Measurements from ENCODE around the gene TLE4. TPM values are rescaled to one million over a fixed set of nuclear protein-coding genes. Genes with fewer than 3 reads are reported as not detected.
A peak's percentile ranks its signal among the peaks of the same experiment; 100 is the strongest.

TLE4 gene
- total and polyA plus RNA-seq, 2 experiments from 2014 or later = 45.8 to 72.9 TPM

DNA sequence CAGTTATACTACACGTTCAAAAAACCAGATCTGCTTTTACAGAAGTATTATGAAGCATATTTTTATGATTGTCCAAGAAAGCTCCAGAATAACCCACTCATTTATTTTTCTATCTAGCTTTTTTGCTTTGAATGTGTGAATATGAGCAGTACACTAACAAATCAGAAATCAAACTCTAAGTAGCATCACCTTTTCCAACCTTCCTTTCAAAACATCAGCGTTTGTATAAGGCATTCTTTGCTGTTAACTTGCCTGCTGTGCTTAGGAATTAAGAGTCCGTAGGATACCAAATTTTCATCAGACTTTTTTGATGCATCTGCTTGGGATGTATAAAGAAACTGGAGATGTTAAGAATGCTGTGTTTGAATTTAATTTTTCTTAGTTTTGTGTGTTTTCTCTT lies 3.8 kb downstream of the TLE4 start:
- Histone ChIP-seq H3K4me2 (0 out of 2 replicates have a peak overlapping the region, but pooled peaks have one; percentile 94), H3K36me3 (ENCODE audit: insufficient read depth) (no peaks in the 10 kb centered on the region; the same call in 1 of the 2 replicates), H3K4me1 (ENCODE audit: insufficient read depth) (peaks cover 17% of the 10 kb centered on the region), H3F3A (replicated peaks; ENCODE audit: low read depth) (no peaks in the 10 kb centered on the region), H3K27ac (ENCODE audit: low read depth) (no peak overlapping the region), H3K27me3 (ENCODE audit: insufficient read depth) (no peaks in the 10 kb centered on the region), H4K20me1 (replicated peaks; ENCODE audit: insufficient read depth) (peaks cover 4% of the 10 kb centered on the region), H2AFZ (no peak overlapping the region), H3K79me2 (replicated peaks; ENCODE audit: insufficient read depth) (peaks cover 72% of the 10 kb centered on the region), H3K4me3 (no peak overlapping the region), H3K9me2 (ENCODE audit: insufficient read depth) (no peaks in the 10 kb centered on the region)
- DNase-seq (ENCODE audit: low spot score) (peak; percentile 31), ATAC-seq (no peak)
- peaks cover 25% of the 10 kb centered on the region for H3K4me1 Mint-ChIP-seq
- peak overlapping the region; percentile 7; the same call in 2 of the 3 replicates for H3K4me3 Mint-ChIP-seq
- H3K9me3 Mint-ChIP-seq = peaks cover 4% of the 10 kb centered on the region; the same call in 1 of the 3 replicates
- H3K36me3 Mint-ChIP-seq (ENCODE audit: low read depth) = peaks cover 14% of the 10 kb centered on the region
- no peak overlapping the region for H3K27ac Mint-ChIP-seq
- TF ChIP-seq EZH2 (IDR thresholded peaks at IDR 0.05; ENCODE audit: low read depth, unreplicated experiment) (no peak), NANOG (IDR thresholded peaks at IDR 0.05; ENCODE audit: borderline replicate concordance) (no peak), ZNF331 (CRISPR knock-in tag; IDR thresholded peaks at IDR 0.05; ENCODE audit: low read depth) (no peak), CREB1 (CRISPR knock-in tag; IDR thresholded peaks at IDR 0.05; ENCODE audit: low read depth) (no peak), JUNB (IDR thresholded peaks at IDR 0.05; ENCODE audit: unreplicated experiment) (no peak), CTCF (conservative IDR thresholded peaks at IDR 0.05; ENCODE audit: low read depth in 2 of 2) (no peak), EZH2phosphoT487 (IDR thresholded peaks at IDR 0.05; ENCODE audit: unreplicated experiment) (no peak), STAT1 (IDR thresholded peaks at IDR 0.05; ENCODE audit: unreplicated experiment) (no peak), ZNF114 (CRISPR knock-in tag; IDR thresholded peaks at IDR 0.05) (no peak), ZNF462 (CRISPR knock-in tag; IDR thresholded peaks at IDR 0.05) (no peak), POLR2AphosphoS5 (IDR thresholded peaks at IDR 0.05; ENCODE audit: low read depth) (no peak)
- TF ChIP-seq, protein P1, sequence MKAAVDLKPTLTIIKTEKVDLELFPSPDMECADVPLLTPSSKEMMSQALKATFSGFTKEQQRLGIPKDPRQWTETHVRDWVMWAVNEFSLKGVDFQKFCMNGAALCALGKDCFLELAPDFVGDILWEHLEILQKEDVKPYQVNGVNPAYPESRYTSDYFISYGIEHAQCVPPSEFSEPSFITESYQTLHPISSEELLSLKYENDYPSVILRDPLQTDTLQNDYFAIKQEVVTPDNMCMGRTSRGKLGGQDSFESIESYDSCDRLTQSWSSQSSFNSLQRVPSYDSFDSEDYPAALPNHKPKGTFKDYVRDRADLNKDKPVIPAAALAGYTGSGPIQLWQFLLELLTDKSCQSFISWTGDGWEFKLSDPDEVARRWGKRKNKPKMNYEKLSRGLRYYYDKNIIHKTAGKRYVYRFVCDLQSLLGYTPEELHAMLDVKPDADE (IDR thresholded peaks at IDR 0.05) = no peak
- TF ChIP-seq, protein P2, sequence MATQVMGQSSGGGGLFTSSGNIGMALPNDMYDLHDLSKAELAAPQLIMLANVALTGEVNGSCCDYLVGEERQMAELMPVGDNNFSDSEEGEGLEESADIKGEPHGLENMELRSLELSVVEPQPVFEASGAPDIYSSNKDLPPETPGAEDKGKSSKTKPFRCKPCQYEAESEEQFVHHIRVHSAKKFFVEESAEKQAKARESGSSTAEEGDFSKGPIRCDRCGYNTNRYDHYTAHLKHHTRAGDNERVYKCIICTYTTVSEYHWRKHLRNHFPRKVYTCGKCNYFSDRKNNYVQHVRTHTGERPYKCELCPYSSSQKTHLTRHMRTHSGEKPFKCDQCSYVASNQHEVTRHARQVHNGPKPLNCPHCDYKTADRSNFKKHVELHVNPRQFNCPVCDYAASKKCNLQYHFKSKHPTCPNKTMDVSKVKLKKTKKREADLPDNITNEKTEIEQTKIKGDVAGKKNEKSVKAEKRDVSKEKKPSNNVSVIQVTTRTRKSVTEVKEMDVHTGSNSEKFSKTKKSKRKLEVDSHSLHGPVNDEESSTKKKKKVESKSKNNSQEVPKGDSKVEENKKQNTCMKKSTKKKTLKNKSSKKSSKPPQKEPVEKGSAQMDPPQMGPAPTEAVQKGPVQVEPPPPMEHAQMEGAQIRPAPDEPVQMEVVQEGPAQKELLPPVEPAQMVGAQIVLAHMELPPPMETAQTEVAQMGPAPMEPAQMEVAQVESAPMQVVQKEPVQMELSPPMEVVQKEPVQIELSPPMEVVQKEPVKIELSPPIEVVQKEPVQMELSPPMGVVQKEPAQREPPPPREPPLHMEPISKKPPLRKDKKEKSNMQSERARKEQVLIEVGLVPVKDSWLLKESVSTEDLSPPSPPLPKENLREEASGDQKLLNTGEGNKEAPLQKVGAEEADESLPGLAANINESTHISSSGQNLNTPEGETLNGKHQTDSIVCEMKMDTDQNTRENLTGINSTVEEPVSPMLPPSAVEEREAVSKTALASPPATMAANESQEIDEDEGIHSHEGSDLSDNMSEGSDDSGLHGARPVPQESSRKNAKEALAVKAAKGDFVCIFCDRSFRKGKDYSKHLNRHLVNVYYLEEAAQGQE (IDR thresholded peaks at IDR 0.05; ENCODE audit: unreplicated experiment) = no peak
- H3K27me3 Mint-ChIP-seq (ENCODE audit: insufficient read depth, low read depth, poor library complexity) = peaks cover 1% of the 10 kb centered on the region

Data from GM23338 (cell line).